Mucosa of rectum (tissue), 2 donors: ENCODE results near the gene HYAL3.
"Not testable (repeated sequence)": the region's sequence is repeated elsewhere in the genome, so short reads cannot be mapped to it uniquely, and the experiment has no call there.

Experiments
- H3K27ac ChIP-seq, 2 donors: one replicate each; pipeline ENCODE4 v1.7.0; 2013; ENCODE audit warnings: inconsistent platforms in 2 of 2, low read depth in 2 of 2, low read length in 2 of 2
- H3K27me3 ChIP-seq, 2 donors: one replicate each; pipeline ENCODE4 v1.7.0; 2013; ENCODE audit warnings: low read length in 2 of 2; ENCODE audit not compliant: control insufficient read depth in 2 of 2, insufficient read depth in 2 of 2
- H3K36me3 ChIP-seq, 2 donors: one replicate each; pipeline ENCODE4 v1.7.0; 2013; ENCODE audit warnings: low read length in 2 of 2; ENCODE audit not compliant: control insufficient read depth in 2 of 2, insufficient read depth in 2 of 2
- H3K4me1 ChIP-seq, 2 donors: one replicate each; pipeline ENCODE4 v1.7.0; 2013; ENCODE audit warnings: low read length in 2 of 2, mild to moderate bottlenecking in 1 of 2; ENCODE audit not compliant: control insufficient read depth in 2 of 2, insufficient read depth in 2 of 2
- H3K4me3 ChIP-seq, 2 donors: one replicate each; pipeline ENCODE4 v1.7.0; 2013; ENCODE audit warnings: low read length in 2 of 2
- H3K9ac ChIP-seq, 2 donors: one replicate each; pipeline ENCODE4 v1.7.0; 2013; ENCODE audit warnings: low read length in 2 of 2, low read depth in 1 of 2, mild to moderate bottlenecking in 1 of 2
- H3K9me3 ChIP-seq, 2 donors: one replicate each; pipeline ENCODE4 v1.7.0; 2013; ENCODE audit warnings: low read length in 2 of 2; ENCODE audit not compliant: control insufficient read depth in 2 of 2
- donor health status: healthy.
- donor health status: Normal muscosa, but diverticular disease.

Gene HYAL3

GRCh38 chr3:50276762-50277101 lies 22.5 kb downstream of the HYAL3 start:
- no peak overlapping the region for H3K27ac ChIP-seq
- peaks cover 0 to 7% of the 10 kb centered on the region in 2 donors for H3K27me3 ChIP-seq
- no peak overlapping the region for H3K4me3 ChIP-seq
- peaks cover 10 to 13% of the 10 kb centered on the region in 2 donors for H3K4me1 ChIP-seq
- no peaks in the 10 kb centered on the region for H3K9me3 ChIP-seq
- peaks cover 0 to 2% of the 10 kb centered on the region in 2 donors for H3K36me3 ChIP-seq
- H3K9ac ChIP-seq = no peak overlapping the region

GRCh38 chr3:50275996-50276761 lies 23.0 kb downstream of the HYAL3 start:
- H3K4me3 ChIP-seq = no peak overlapping the region
- no peak overlapping the region for H3K27ac ChIP-seq
- H3K36me3 ChIP-seq = peaks cover 0 to 5% of the 10 kb centered on the region in 2 donors
- no peaks in the 10 kb centered on the region for H3K9me3 ChIP-seq
- H3K27me3 ChIP-seq = peaks cover 0 to 7% of the 10 kb centered on the region in 2 donors
- H3K9ac ChIP-seq = no peak overlapping the region
- peaks cover 15 to 18% of the 10 kb centered on the region in 2 donors for H3K4me1 ChIP-seq

- H3K9ac ChIP-seq = no peak overlapping the region
- H3K27ac ChIP-seq = no peak overlapping the region
- peaks cover 0 to 7% of the 10 kb centered on the region in 2 donors for H3K27me3 ChIP-seq
- H3K36me3 ChIP-seq = peaks cover 0 to 5% of the 10 kb centered on the region in 2 donors
- no peak overlapping the region for H3K4me3 ChIP-seq
- no peaks in the 10 kb centered on the region for H3K9me3 ChIP-seq
- H3K4me1 ChIP-seq = peaks cover 19 to 26% of the 10 kb centered on the region in 2 donors
Observed at GRCh38 chr3:50275141-50275995, 23.8 kb downstream of the HYAL3 start.

GRCh38 chr3:50274371-50275104 lies 24.7 kb downstream of the HYAL3 start:
- Histone ChIP-seq H3K9me3 (no peaks in the 10 kb centered on the region), H3K27me3 (peaks cover 0 to 7% of the 10 kb centered on the region in 2 donors), H3K4me3 (no peak overlapping the region), H3K9ac (peak overlapping the region in 1 of 2 donors; percentile 15), H3K4me1 (peaks cover 28 to 35% of the 10 kb centered on the region in 2 donors), H3K36me3 (peaks cover 0 to 5% of the 10 kb centered on the region in 2 donors), H3K27ac (no peak overlapping the region)

- Histone ChIP-seq H3K9me3 (no peaks in the 10 kb centered on the region), H3K27me3 (peaks cover 0 to 7% of the 10 kb centered on the region in 2 donors), H3K4me1 (peaks cover 33 to 41% of the 10 kb centered on the region in 2 donors), H3K4me3 (no peak overlapping the region), H3K27ac (no peak overlapping the region), H3K9ac (peak overlapping the region in 1 of 2 donors; percentile 81), H3K36me3 (peaks cover 0 to 5% of the 10 kb centered on the region in 2 donors)
Observed at GRCh38 chr3:50273689-50274065, 25.5 kb downstream of the HYAL3 start.

GRCh38 chr3:50272911-50273688 lies 26.1 kb downstream of the HYAL3 start:
- peak overlapping the region; percentile 13 to 16 for H3K27ac ChIP-seq
- peak overlapping the region; percentile 20 to 81 for H3K9ac ChIP-seq
- peaks cover 39 to 47% of the 10 kb centered on the region in 2 donors for H3K4me1 ChIP-seq

GRCh38 chr3:50272538-50272910 lies 26.7 kb downstream of the HYAL3 start:
- H3K4me1 ChIP-seq = peaks cover 44 to 53% of the 10 kb centered on the region in 2 donors
- H3K27ac ChIP-seq, H3K4me3 ChIP-seq, H3K36me3 ChIP-seq, H3K9me3 ChIP-seq, H3K27me3 ChIP-seq: not testable (repeated sequence)
- peak overlapping the region in 1 of 2 donors; percentile 81 for H3K9ac ChIP-seq

More at GRCh38 chr3:50272911-50273688, 26.1 kb downstream of the HYAL3 start:
- no peaks in the 10 kb centered on the region for H3K9me3 ChIP-seq
- H3K36me3 ChIP-seq = peaks cover 0 to 5% of the 10 kb centered on the region in 2 donors
- H3K4me3 ChIP-seq = peak overlapping the region; percentile 60 to 65
- peaks cover 0 to 7% of the 10 kb centered on the region in 2 donors for H3K27me3 ChIP-seq

- Histone ChIP-seq H3K9me3 (no peaks in the 10 kb centered on the region), H3K4me1 (peaks cover 54 to 62% of the 10 kb centered on the region in 2 donors), H3K27ac (peak overlapping the region; percentile 96 to 97), H3K4me3 (peak overlapping the region in 1 of 2 donors; percentile 31), H3K27me3 (peaks cover 0 to 7% of the 10 kb centered on the region in 2 donors), H3K9ac (peak overlapping the region; percentile 60 to 93), H3K36me3 (peaks cover 0 to 5% of the 10 kb centered on the region in 2 donors)
Observed at GRCh38 chr3:50271314-50271936, 27.8 kb downstream of the HYAL3 start.
